Mammary epithelial cell (primary cell): Measurements from ENCODE around the gene KCNJ9.

Experiments used
- CTCF ChIP-seq, 2 donors: IDR thresholded peaks in 1 of 2; conservative IDR thresholded peaks in 1 of 2; 2 replicates each; pipeline ENCODE4 v1.5.1; 2011 to 2012; ENCODE audit warnings: inconsistent platforms in 2 of 2, low read length in 2 of 2, mild to moderate bottlenecking in 2 of 2, control low read depth in 1 of 2, low read depth in 1 of 2; ENCODE audit not compliant: insufficient read depth in 1 of 2; ENCODE audit errors: extremely low read depth in 1 of 2
- EZH2 ChIP-seq: IDR thresholded peaks from 2 replicates; pipeline ENCODE4 v1.6.1; 2012; ENCODE audit warnings: low read length, inconsistent platforms, borderline replicate concordance

GRCh38 chr1:160064164-160064563 is 17.2 kb upstream of the KCNJ9 start:
- no peak for TF ChIP-seq CTCF (conservative IDR thresholded peaks at IDR 0.05 in 1 of 2, IDR thresholded peaks at IDR 0.05 in 1 of 2; ENCODE audit: extremely low read depth in 1 of 2, insufficient read depth in 1 of 2, low read depth in 1 of 2, low read length in 2 of 2)
- TF ChIP-seq EZH2 = no peak
